Measurements from ENCODE around the gene KIF1B. TPM values are rescaled to one million over a fixed set of nuclear protein-coding genes. Genes with fewer than 3 reads are reported as not detected.

The KIF1B gene
- total and polyA plus RNA-seq, 10 of the 15 experiments (the other 5 are each of a cell fraction or from before 2014, with no cell fraction given), result 2.1 to 16.5 (median 8.7) TPM

DNA sequence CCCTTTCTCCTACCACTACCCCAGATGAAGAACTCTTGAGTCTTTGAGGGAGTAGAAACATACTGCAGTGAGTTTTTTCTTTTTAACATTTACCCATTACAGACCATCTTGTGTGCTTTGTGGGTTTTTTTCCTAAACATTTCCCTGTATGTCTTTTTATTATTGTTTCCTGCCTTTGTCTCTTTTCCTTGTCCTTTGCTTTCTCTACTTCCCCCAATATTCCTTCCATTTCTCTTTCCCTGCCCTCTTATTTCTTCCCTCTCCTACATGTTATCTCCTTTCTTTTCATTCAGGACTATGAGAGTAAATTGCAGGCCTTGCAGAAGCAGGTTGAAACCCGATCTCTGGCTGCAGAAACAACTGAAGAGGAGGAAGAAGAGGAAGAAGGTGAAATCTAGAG lies 109.4 kb downstream of the KIF1B start:
- no peak for FAIRE-seq
- ChIA-PET CTCF (interaction anchor here (1.2 kb wide), 1 partner anchor 79 kb away, joined by 3 read pairs; no protein-coding TSS in a partner anchor), SMC1A (ENCODE audit: uncharacterized antibody, unreplicated experiment) (no interaction called here), POLR2A (no interaction called here), RAD21 (ENCODE audit: unreplicated experiment) (no interaction called here)
- H3K4me2 ChIP-seq (ENCODE audit: control insufficient read depth, insufficient read depth), result no peak overlapping the region
- H2AFZ ChIP-seq (ENCODE audit: control insufficient read depth, low read depth, low read length), result no peak overlapping the region
- TF ChIP-seq SMAD5 (IDR thresholded peaks at IDR 0.05; ENCODE audit: low read depth) (no peak), POU2F2 (IDR thresholded peaks at IDR 0.05; ENCODE audit: borderline replicate concordance, low read depth, low read length) (no peak), KLF5 (IDR thresholded peaks at IDR 0.05; ENCODE audit: partially characterized antibody) (no peak), SIN3A (IDR thresholded peaks at IDR 0.05; ENCODE audit: low read depth, low read length) (no peak), CHD4 (IDR thresholded peaks at IDR 0.05) (no peak), HDGF (IDR thresholded peaks at IDR 0.05) (no peak), SKIL (IDR thresholded peaks at IDR 0.05; ENCODE audit: low read depth, poor library complexity, severe bottlenecking) (no peak), ZNF384 (IDR thresholded peaks at IDR 0.05; ENCODE audit: borderline replicate concordance, low read depth, low read length) (no peak), STAT3 (IDR thresholded peaks at IDR 0.05; ENCODE audit: low read depth, low read length) (no peak), NRF1 (conservative IDR thresholded peaks at IDR 0.05; ENCODE audit: low read depth, low read length) (no peak), BMI1 (IDR thresholded peaks at IDR 0.05; ENCODE audit: borderline replicate concordance) (no peak), SPI1 (IDR thresholded peaks at IDR 0.05; ENCODE audit: borderline replicate concordance, insufficient read depth, low read depth, low read length) (no peak), EED (IDR thresholded peaks at IDR 0.05; ENCODE audit: low read depth) (no peak), SMARCA5 (IDR thresholded peaks at IDR 0.05) (no peak), NR2F1 (conservative IDR thresholded peaks at IDR 0.05) (no peak), POLR2AphosphoS2 (IDR thresholded peaks at IDR 0.05; ENCODE audit: low read depth, low read length) (no peak), NFYA (IDR thresholded peaks at IDR 0.05; ENCODE audit: borderline replicate concordance, low read depth, low read length) (no peak), CREB1 (IDR thresholded peaks at IDR 0.05; ENCODE audit: low read depth) (no peak)
- H4K20me1 ChIP-seq (ENCODE audit: control insufficient read depth, insufficient read depth), result no peaks in the 10 kb centered on the region
- no peak overlapping the region for H3K9ac ChIP-seq (ENCODE audit: control insufficient read depth, insufficient read depth, low read length)
- H3K4me1 ChIP-seq (ENCODE audit: control insufficient read depth, insufficient read depth, low read length), result no peaks in the 10 kb centered on the region
- intact Hi-C loops (cut with micrococcal nuclease; ENCODE audit: unreplicated experiment), result no loop called here
- H3K27me3 ChIP-seq (replicated peaks in 1 of 2; ENCODE audit: control insufficient read depth in 2 of 2, insufficient read depth in 2 of 2, low read length in 1 of 2), result no peaks in the 10 kb centered on the region
- in situ Hi-C loops (cut with MboI), result no loop called here
- H3K9me3 ChIP-seq (replicated peaks; ENCODE audit: control insufficient read depth, insufficient read depth, low read length), result no peaks in the 10 kb centered on the region
- no peak overlapping the region for H3K27ac ChIP-seq (ENCODE audit: control insufficient read depth, insufficient read depth)
- no TSS peak for BruUV-seq (replicated peaks)
- no peak for DNase-seq (ENCODE audit: low read depth, low spot score)
- H3K79me2 ChIP-seq (ENCODE audit: control insufficient read depth, insufficient read depth, low read length), result no peaks in the 10 kb centered on the region
- no peak overlapping the region for H3K4me3 ChIP-seq
- H3K36me3 ChIP-seq (ENCODE audit: control insufficient read depth in 2 of 2, insufficient read depth in 2 of 2, low read length in 1 of 2), result no peaks in the 10 kb centered on the region
- no peak for ATAC-seq
- 83% methylated on average over 1 of the region's 1 CpG for WGBS (ENCODE audit: insufficient coverage, insufficient replicate concordance, low lambda C conversion rate, missing lambda C conversion rate)
